HG03159 (cell line): ENCODE measurements around the gene CACNA1I.
A peak's percentile ranks its signal among the peaks of the same experiment; 100 is the strongest.
"Not testable (repeated sequence)": the region's sequence is repeated elsewhere in the genome, so short reads cannot be mapped to it uniquely, and the experiment has no call there.

Experiments
- ATAC-seq: cut with Tn5 transposase; IDR thresholded peaks from one replicate; pipeline ENCODE4 v1.9.1; 2021; ENCODE audit warnings: mild to moderate bottlenecking, moderate library complexity; ENCODE audit not compliant: unreplicated experiment

The CACNA1I gene

DNA sequence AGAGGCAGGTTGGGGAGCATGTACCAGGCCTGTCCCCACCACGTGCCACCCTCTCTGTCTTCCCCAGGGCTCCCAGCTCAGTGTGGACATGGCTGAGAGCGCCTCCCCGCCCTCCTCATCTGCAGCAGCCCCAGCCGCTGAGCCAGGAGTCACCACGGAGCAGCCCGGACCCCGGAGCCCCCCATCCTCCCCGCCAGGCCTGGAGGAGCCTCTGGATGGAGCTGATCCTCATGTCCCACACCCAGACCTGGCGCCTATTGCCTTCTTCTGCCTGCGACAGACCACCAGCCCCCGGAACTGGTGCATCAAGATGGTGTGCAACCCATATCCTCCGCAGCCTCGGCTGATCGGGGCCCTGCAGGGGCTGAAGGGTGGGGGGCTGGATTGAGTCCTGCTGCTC, at the start of gene CACNA1I:
TSS of gene CACNA1I (plus strand) at position 89 of the 400 bp plus-strand sequence. CDS start at position 89, 0 bp downstream.
- no peak for ATAC-seq

DNA sequence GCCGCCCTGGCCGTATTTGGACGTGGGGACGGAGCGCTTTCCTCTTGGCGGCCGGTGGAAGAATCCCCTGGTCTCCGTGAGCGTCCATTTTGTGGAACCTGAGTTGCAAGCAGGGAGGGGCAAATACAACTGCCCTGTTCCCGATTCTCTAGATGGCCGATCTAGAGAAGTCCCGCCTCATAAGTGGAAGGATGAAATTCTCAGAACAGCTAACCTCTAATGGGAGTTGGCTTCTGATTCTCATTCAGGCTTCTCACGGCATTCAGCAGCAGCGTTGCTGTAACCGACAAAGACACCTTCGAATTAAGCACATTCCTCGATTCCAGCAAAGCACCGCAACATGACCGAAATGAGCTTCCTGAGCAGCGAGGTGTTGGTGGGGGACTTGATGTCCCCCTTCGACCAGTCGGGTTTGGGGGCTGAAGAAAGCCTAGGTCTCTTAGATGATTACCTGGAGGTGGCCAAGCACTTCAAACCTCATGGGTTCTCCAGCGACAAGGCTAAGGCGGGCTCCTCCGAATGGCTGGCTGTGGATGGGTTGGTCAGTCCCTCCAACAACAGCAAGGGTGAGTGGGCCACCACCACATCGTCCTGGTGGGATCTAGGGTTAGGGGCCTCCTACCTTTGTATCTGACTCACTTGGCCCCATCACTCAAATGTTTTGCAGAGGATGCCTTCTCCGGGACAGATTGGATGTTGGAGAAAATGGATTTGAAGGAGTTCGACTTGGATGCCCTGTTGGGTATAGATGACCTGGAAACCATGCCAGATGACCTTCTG, 49.3 kb upstream of the CACNA1I start:
- peak; percentile 6 for ATAC-seq

DNA sequence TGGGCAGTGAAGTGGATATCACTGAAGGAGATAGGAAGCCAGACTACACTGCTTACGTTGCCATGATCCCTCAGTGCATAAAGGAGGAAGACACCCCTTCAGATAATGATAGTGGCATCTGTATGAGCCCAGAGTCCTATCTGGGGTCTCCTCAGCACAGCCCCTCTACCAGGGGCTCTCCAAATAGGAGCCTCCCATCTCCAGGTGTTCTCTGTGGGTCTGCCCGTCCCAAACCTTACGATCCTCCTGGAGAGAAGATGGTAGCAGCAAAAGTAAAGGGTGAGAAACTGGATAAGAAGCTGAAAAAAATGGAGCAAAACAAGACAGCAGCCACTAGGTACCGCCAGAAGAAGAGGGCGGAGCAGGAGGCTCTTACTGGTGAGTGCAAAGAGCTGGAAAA, 48.5 kb upstream of the CACNA1I start:
- ATAC-seq: not testable (repeated sequence)

DNA sequence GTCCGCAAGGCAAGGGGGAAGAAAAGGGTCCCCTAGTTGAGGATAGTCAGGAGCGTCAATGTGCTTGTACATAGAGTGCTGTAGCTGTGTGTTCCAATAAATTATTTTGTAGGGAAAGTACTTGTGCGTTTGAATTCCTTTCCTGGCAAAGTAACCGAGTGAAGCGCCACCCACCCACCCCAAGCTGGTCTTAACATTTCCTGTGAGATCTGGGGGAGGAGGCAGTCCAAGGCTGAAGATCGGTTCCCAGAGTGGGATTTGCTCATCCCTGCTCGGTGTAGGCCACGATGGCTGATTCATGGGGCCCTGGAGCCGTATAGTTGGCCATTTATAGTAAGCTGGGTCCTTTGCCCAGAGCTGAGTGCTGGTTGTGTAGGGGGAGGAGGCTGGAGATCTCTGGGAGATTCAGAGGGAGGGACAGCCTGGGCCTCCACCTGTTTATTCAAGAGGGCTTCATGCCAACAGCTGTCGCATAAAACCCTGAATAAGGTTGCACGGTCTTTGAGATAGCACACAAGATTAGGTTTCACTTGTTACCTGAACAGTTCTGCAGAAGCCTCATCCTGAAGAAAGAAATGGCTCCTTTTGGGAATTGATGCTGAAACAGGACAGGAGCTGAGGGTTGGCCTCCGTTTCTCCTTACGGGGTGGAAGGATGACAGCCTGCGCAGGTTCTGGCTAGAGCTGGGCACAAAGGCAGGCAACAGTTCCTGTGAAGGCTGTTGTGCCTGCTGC, 47.8 kb upstream of the CACNA1I start:
- no peak for ATAC-seq

DNA sequence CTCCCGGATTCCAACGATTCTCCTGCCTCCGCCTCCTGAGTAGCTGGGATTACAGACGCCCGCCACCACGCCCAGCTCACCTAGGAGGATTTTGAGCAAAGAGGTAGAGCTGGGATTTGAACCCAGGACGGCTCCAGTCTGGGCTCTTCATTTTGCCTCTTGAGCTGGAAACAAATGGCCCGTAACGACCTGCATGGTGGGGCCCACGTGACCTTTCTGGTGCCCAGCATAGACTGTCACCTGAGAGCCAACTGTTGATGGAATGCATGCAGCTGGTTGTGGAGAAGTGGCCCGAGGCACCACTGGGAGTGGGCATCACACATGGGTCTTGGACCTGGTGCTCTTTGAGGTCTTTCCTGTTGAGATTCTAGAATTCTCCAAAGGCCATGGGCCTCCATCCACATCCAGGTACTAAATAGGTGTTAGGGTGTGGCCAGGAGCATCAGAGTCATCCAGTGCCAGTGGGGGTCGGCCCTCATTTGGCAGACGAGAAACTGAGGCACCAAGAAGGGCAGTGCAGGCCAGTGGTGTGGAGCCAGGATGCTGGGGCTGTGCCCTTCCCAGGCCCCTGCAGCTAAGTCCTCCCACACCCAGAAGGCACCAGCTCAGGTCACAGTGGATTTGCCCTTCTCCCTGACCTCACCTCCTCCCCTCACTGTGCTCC, 46.3 kb upstream of the CACNA1I start:
- ATAC-seq: no peak

DNA sequence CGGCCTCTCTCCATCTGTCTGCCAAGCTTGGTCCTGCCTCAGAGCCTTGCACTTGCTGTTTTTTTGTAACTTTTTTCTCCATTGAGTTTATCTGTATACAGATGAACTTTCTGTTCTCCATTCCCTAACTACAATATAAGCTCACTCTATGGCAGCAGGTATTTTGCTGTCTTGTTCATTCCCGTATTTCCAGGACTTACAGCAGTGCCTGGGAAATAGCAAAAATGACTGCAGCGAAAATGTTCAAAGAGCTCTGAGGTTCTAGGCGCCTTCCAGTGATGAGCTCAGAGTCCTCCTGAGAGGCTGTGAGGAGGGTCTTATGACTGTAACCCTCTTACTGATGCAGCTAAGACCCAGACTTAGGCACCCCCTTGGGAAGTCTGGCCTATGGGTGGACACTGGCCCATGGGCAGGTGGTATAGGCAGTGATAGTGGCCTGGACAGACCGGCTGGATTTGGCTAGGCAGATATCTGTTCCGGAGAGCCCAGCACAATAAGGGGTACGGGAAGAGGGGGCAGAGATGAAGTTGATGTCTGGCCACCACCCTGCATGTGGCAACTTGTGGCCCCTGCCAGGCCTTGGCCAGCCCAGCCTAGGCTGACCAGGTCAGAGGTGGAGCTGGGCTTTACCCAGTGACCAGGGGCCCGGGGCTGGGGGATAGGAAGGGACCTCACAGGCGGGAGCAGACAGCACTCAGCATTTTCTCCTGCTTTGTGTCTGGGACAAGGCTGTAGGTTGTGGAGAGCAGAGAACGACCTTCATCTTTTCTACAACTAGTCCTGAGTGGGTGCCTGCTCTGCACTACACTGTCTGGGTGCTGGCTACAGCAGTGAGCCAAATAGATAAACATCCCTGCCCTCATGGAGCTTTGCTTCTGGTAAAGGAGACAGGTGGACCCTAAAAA, 45.5 kb upstream of the CACNA1I start:
- ATAC-seq: no peak

DNA sequence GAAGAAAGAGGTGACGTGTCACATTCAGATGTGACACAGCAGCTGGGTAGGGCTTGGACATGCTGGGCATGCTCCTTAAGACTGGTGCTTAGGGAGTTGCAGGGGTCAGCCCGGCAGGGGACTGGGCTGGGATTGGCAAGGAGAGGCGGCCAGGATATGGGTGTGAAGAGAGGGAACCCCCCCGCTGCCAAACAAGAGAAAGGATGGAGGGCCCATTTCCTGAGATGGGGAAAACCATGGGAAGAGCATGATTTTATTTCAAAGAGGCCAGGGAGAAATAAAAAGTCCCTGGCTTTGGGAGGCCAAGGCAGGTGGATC, 44.9 kb upstream of the CACNA1I start:
- no peak for ATAC-seq

DNA sequence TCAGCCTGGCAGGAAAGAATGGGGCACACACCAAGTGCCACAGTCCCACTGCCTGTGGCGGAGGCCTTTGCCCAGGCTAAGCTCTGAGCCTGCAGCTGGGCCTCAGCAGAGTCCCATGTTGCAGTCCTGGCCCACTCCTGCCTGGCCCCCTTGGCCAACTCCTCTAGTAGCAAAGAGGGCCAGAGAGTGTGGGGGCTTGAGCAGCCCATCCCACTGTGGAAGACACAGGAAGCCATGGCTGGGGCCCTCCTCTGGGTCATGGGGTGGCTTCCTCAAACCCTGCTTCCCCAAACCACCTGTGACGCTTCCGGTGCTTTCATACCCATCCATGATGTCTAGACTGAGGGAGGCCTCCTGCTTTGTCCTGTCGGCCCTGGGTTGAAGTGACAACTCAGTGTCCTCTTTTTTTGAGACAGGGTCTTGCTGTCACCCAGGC, 43.8 kb upstream of the CACNA1I start:
- ATAC-seq: no peak

DNA sequence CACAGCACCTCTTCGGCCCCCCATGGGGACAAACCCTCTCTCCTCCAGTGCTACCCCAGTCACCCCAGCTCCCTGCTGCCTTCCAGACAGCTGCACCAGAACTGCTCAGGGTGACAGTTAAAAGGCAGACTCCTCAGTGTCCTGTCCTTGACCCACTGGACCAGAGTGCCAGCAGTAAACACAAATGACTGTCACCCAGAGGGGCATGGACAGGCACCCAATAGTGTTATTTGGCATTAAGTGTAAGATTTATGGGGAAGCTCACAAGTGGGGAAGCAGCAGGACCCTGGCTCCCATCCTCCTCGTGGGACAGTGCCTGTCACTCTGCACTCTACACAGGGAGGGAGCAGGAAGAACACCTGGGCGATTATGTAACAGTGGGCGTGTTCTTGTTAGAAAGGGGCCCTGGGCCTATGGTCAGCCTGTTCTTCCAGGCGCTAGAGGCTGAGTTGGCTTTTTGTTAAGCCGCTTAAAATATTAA, 43.0 kb upstream of the CACNA1I start:
- no peak for ATAC-seq

DNA sequence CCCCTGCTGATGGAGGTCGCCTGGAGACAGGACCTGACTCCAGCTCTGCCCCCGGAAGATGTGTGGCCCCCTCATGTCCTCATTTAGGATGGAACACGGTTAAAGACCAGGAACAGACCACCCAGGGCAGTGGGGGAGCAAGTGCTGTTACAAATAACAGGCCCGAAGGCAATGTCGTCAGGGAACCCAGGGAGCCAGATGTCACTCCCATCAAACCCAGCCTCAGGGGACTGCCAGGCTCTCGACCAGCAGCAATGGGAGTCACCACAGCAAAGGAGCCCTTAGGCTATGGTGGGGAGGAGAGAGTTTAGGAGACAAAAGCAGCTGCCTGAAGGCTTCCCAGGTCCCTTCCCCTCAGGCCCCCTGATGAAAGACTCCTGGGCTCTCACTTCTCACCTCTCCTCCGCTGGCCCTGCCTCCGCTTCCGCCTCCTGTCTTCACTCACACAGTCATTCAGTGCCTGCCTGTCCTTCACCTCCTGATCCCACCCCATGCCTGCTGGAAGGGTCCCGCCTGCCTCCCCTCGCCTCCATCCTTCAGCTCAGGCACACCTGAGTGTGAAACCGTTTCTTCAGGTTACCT, 42.4 kb upstream of the CACNA1I start:
- no peak for ATAC-seq

DNA sequence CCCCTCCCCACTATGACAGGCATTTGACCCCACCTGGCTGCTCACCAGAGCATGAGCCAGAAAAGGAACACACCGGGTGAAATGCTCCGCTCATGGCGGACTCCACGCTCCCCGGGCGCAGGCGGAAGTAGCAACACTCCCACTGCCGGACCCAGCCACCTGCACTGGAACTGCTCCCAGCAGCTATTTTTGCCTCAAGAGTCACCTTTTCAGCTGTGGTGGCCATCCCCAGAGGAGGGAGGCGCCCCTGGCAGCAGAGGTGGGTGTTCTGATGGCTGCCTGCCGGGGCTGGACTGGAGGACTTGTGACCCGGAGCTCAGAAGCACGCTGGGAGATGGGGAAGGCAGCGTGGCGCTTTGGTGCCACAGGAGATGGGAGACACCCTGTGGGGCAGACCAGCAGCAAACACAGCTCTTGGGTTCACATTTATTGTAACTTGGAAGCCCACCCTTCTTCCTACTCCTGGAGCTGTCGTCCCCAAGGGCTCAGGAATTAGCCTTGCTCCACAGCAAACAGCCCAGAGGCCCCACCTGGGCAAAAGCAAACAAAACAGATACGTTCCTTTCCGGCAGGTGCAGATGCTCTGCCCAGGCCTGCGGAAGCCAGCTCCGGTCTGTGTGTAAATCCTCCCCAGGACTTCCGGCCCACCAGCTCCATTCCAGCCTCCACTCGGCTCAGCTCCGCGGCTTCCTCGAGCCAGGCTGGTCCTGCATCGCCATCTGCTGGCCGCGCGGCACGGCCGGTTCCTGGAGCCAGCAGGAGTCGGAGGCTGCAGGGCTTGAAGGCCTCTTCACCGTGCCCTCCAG, 41.7 kb upstream of the CACNA1I start:
- ATAC-seq: peak; percentile 29

DNA sequence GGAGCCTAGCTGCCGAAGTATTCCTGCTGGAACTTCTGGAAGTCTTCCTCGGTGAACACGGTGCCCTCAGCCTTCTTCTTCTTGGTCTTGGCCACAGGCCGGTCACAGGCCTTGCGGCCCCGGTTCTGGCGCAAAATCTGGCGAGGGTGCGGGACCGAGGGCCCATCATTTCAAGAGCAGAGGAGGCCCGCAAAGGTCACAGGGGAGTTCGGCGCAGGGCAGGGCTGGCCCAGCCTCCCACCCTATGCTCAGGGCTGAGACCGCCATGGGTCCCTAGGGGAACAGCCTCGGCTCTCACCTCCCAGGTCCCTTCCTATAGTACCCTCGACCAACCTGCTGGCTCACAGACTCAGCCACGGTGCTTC, 41.1 kb upstream of the CACNA1I start:
- ATAC-seq: no peak

DNA sequence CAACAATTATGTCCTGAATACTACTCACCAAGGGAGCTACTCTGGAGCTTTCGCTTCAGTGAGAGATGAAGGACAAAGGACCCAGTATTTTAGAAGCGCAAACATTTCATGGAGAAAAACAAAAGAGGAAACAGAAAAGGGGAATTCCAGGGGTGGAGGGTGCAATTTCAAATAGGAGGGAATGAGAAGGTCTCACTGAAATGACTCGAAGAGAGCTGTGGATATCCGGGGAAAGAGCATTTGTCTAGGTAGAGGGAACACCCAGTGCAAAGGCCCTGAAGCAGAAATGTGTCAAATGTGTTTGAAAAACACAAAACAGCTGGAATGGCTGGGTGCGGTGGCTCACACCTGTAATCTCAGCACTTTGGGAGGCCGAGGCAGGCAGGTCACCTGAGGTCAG, 40.4 kb upstream of the CACNA1I start:
- ATAC-seq: no peak

DNA sequence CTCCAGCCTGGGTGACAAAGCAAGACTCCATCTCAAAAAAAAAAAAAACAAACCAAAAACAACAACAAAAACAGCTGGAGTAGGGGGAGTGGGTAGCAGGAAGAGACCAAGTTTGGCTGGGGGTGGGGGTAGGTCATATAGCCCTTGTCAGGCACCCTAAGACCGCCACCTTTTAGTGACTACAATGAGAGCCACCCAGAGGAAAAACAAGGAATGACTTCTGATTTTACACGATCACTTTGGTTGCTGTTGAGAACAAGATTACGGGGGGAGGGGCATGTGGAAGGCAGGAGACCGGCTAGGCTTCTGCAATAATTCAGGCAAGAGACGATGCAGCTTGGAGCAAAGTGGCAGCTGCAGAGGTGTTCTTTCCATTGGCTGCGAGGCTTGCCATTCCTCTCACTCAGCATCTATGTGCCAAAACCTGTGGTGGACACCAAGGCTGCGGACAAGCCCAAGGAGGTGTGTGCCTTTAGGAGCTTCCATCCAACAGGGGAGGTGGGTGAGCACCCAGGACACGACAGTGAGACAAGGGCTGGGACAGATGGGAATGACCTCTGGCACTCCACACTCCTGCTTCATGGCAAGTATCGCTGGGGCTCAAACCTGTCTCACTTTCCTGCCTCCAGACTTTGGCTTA, 39.7 kb upstream of the CACNA1I start:
- ATAC-seq: no peak

DNA sequence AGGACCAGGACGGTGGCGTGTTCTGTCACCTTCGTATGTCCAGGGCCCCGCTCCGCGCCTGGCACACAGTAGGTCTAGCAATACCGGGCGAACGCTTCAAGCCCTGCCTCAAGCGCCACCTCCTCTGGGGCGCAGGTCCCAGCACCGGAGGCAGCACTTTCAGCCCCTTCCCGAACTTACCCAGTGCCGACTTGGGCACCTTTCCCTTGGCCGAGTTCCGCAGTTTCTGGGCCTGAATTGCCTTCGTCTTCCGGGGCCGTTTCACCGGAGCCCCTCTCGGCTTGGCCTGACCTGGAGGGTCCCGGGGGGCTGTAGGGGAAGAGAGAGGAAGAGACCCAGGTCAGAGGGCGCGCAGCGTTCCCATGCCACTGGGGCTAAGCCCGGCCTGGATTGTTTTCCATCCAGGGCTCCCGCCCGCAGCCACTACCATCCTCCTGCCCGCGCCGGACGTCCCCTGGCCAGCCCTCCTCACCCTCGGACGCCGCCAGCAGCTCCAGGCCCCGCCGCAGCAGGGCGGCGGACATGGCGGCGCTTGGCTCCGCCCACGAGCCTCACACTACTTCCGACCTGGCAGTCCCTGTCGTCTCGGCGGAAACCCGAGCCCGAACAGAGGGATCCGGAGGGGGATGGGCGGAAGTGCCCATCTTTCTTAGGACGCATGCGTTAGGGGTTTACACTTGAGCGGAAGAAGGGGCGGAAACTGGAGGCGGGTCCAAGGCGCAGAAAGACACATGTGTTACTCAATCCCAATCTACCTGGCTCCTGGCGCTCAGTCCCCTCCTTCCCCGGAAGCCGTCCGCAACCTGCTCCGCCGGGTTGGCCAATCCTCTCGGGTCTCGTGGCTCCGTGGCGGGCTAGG, 38.1 kb upstream of the CACNA1I start, which contains the start of gene RPS19BP1:
TSS of gene RPS19BP1 (minus strand) at position 534 of the 859 bp plus-strand sequence. CDS start at position 524, 10 bp downstream.
- peak; percentile 67 for ATAC-seq

DNA sequence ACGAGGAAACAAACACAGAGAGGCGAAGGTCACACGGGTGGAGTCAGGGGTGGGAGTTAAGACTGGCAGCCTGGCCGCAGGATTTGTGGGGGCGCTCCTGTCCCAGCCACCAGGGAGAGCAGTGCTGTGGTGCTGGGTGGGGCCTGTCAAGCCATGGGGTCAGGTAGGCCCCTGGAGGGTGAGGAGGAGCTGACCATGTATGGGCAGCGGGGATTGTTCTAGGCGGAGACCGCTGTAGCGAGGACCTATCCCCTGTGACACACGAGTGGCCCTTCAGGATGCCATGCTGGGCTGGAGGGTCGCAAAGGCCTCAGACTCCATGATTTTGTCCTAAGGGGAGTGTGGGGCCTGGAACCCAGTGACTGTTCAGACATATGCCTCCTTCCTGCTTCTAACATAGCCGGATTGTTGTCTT, 36.5 kb upstream of the CACNA1I start:
- no peak for ATAC-seq

DNA sequence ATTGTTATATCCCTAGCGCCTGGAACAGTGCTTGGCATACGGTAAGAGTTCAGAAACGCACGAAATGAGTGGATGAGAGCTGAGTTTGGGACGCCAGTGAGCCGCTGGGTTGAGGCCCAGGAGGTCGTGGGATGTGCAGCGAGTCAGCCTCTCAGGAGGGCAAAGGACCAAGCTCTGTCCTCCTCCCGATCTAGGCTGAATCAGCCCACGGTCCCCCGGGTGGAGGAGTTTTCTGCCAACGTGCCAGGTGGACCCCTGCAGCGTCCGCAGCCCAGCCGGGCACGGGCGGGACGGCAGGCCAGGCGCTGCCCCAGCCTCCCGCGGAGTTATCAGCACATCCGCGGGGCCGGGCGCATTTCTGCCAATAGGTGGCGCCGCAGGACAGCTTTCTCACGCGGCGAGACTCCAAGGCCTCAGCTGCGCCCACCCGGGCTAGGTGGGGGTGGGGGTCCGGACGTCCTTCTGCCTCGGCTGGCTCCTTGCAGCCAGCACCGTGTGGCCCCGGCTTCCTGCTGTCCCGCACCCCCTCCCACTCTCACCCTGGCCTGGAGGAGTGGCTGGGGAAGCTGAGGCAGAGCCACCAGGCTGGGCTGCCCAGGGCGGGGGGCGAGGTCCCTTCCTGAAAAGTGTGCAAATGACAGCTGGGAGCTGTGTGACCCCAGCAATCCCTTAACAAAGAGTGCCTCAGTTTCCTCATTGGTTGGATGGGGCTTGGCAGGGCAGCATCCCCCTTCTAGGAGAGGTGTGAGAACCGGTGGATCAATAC, 35.8 kb upstream of the CACNA1I start:
- no peak for ATAC-seq
